Body of pancreas (tissue), 4 donors: ENCODE results near the gene DSE. TPM values are rescaled to one million over a fixed set of nuclear protein-coding genes. Genes with fewer than 3 reads are reported as not detected.

Experiments used
- ATAC-seq: fragments of 150-250 bp; one replicate; pipeline ENCODE4 v1.9.1; 2016
- DNase-seq, 4 donors: peaks; one replicate each; pipeline ENCODE4 v3.0.0-alpha.2; 2019
- H3K27ac ChIP-seq, 4 donors: fragments of 200-600 bp; sonication (generic); 1 replicate in 3 of 4; 2 replicates in 1 of 4; pipeline versions ENCODE4 v1.5.1 to v1.6.1; 2016 to 2019; ENCODE audit warnings: mild to moderate bottlenecking in 1 of 4, mixed read lengths in 1 of 4, moderate library complexity in 1 of 4
- H3K27me3 ChIP-seq, 2 donors: fragments of 200-600 bp; sonication (generic); one replicate each; pipeline ENCODE4 v1.6.0; 2016; ENCODE audit warnings: mild to moderate bottlenecking in 1 of 2
- H3K36me3 ChIP-seq, 2 donors: fragments of 200-600 bp; sonication (generic); replicated peaks in 1 of 2; 2 replicates each; pipeline ENCODE4 v1.5.1; 2016; ENCODE audit warnings: low read depth in 2 of 2; ENCODE audit not compliant: insufficient read depth in 1 of 2
- H3K4me1 ChIP-seq: fragments of 200-600 bp; sonication (generic); one replicate; pipeline ENCODE4 v1.6.0; 2016
- H3K4me3 ChIP-seq, 2 donors: fragments of 200-600 bp; sonication (generic); 1 replicate in 1 of 2; 2 replicates in 1 of 2; pipeline ENCODE4 v1.5.1; 2016 to 2019
- H3K9me3 ChIP-seq, 3 donors: fragments of 200-600 bp; sonication (generic); 1 replicate in 2 of 3; 2 replicates in 1 of 3; pipeline ENCODE4 v1.5.1; 2016
- POLR2A ChIP-seq, 3 donors: fragments of 450-650 bp; IDR thresholded peaks; one replicate each; pipeline ENCODE4 v1.6.1; 2016; ENCODE audit warnings: antibody characterized with exemption in 3 of 3, mild to moderate bottlenecking in 2 of 3
- WGBS, 2 donors: methylation state at CpG; one replicate each; pipeline ENCODE4 v1.1.5; 2017; 5-methylcytosine and 5-hydroxymethylcytosine counted together
- intact Hi-C: fragments of 100-400 bp; cut with DNase I; formaldehyde crosslinking; loops from one replicate; pipeline ENCODE4 v1.15.1; 2023
- total RNA-seq, 2 donors: library from RNA; depleted of rRNA; stranded (reverse); fragments of >200 nt; gene quantifications; one replicate each; pipeline ENCODE4 v1.1.0, GENCODE V29; 2016
- TF ChIP-seq, protein P1 (sequence below), 7 experiments: fragments of 450-650 bp in 4 of 7; fragments of 200-600 bp in 3 of 7; sonication (generic) in 3 of 7; IDR thresholded peaks; one replicate each; pipeline ENCODE4 v1.5.1; 2016 to 2019; ENCODE audit warnings: antibody characterized with exemption in 7 of 7

DSE gene
- total RNA-seq, 2 donors from 2014 or later, result 8.6 to 14.0 TPM

DNA sequence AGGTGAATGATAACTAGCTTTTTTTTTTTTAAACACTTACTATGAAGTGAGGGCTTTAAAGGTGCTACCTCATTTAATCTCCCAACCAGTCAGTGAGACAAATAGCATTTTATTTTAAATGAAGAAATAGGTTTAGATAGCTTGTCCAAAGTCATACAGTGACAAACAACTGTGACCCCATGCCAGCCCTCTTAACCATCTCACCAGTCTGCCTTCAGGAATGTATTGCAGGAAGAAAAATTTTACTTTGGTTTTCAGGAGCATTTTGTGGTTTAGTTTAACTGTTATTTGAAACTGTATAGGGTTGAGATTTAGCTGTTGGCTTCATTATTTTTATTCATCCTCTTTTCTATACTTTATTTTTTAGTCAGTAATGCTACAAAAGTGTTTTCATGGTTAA, 18.6 kb downstream of the DSE start:
- TF ChIP-seq, protein P1, sequence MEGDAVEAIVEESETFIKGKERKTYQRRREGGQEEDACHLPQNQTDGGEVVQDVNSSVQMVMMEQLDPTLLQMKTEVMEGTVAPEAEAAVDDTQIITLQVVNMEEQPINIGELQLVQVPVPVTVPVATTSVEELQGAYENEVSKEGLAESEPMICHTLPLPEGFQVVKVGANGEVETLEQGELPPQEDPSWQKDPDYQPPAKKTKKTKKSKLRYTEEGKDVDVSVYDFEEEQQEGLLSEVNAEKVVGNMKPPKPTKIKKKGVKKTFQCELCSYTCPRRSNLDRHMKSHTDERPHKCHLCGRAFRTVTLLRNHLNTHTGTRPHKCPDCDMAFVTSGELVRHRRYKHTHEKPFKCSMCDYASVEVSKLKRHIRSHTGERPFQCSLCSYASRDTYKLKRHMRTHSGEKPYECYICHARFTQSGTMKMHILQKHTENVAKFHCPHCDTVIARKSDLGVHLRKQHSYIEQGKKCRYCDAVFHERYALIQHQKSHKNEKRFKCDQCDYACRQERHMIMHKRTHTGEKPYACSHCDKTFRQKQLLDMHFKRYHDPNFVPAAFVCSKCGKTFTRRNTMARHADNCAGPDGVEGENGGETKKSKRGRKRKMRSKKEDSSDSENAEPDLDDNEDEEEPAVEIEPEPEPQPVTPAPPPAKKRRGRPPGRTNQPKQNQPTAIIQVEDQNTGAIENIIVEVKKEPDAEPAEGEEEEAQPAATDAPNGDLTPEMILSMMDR (IDR thresholded peaks at IDR 0.05), result no peak
- no peak for TF ChIP-seq POLR2A (IDR thresholded peaks at IDR 0.05)
- H3K4me1 ChIP-seq, result no peaks in the 10 kb centered on the region
- no peak overlapping the region for H3K4me3 ChIP-seq
- intact Hi-C loops, result no loop called here
- DNase-seq, result no peak
- no peaks in the 10 kb centered on the region for H3K36me3 ChIP-seq
- no peak overlapping the region for H3K27ac ChIP-seq
- H3K27me3 ChIP-seq, result no peaks in the 10 kb centered on the region
- H3K9me3 ChIP-seq, result no peaks in the 10 kb centered on the region
- no peak for ATAC-seq

DNA sequence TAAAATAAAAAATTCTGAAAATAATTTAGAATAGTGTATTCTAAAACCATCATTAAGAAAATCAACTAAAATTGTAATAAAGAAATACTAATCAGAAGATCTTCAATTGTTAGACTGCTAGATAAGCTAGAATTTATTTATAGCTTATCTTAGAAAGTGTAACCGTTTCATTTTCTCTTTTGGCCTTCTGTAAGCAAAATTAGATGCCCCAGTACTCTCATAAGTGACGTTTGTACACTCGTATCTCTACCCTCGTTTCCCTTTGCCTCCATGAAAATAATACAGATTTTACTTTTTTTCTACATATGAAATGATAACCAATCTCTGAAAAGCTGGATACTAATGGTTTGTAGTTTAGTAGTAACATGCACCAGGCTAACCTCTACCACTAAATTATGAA, 19.8 kb downstream of the DSE start:
- intact Hi-C loops, result no loop called here
- Histone ChIP-seq H3K27ac (no peak overlapping the region), H3K9me3 (no peaks in the 10 kb centered on the region), H3K4me1 (no peaks in the 10 kb centered on the region), H3K4me3 (no peak overlapping the region), H3K36me3 (no peaks in the 10 kb centered on the region), H3K27me3 (no peaks in the 10 kb centered on the region)
- DNase-seq, result no peak
- ATAC-seq, result no peak
- TF ChIP-seq, protein P1 (IDR thresholded peaks at IDR 0.05), result no peak
- TF ChIP-seq POLR2A (IDR thresholded peaks at IDR 0.05), result no peak
- 53% methylated on average over 4 of the region's 4 CpGs for WGBS, 2 donors

DNA sequence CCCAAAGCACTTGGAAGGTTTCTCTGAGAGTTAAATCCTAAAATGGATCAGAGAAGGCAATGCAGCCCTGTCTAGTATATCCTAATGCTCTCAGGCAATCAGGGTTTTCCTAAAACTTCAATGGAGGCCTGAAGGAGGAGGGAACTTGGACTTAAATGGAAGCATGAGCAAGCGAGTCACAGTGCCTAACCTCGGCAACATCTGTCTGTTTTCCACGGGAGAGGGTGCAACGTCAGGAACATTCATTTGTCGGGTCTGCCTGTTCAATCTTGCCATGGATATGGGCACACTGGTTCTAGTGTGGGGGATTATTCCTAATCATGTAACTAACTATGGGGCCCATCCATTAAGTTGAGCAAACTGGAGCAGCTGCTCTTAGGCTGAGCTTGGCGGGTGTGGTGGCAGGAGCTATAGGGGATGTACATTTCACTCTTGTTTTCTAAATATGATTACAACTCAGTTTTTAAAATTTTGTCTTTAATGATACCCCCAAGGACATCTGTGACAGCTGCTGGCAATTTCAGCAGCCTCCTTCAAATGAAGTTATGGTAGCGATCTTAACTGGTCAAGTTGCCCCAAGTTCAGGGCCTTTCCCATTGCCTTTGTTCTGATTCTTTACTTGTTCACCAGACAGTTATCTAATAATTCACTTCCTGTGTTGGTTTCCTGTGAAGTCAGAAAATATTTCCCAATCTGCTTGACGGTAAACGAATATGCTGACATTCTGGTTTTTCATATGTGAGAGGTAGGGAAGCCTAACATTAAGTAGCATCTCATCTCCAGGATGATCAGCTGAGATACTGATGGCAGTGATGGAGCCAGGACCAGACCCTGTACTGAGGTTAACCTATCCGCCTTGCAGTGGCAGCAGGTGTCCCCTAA, 21.6 kb downstream of the DSE start:
- H3K27me3 ChIP-seq, result no peaks in the 10 kb centered on the region
- H3K4me1 ChIP-seq, result no peaks in the 10 kb centered on the region
- H3K4me3 ChIP-seq, result no peak overlapping the region
- DNase-seq (no peak), ATAC-seq (no peak)
- H3K36me3 ChIP-seq, result no peaks in the 10 kb centered on the region
- peak overlapping the region in 1 of 4 donors; percentile 56 for H3K27ac ChIP-seq
- WGBS, 2 donors, result 80% methylated on average over 10 of the region's 10 CpGs
- intact Hi-C loops, result no loop called here
- H3K9me3 ChIP-seq, result no peaks in the 10 kb centered on the region
- TF ChIP-seq, protein P1 (IDR thresholded peaks at IDR 0.05), result no peak
- no peak for TF ChIP-seq POLR2A (IDR thresholded peaks at IDR 0.05)

DNA sequence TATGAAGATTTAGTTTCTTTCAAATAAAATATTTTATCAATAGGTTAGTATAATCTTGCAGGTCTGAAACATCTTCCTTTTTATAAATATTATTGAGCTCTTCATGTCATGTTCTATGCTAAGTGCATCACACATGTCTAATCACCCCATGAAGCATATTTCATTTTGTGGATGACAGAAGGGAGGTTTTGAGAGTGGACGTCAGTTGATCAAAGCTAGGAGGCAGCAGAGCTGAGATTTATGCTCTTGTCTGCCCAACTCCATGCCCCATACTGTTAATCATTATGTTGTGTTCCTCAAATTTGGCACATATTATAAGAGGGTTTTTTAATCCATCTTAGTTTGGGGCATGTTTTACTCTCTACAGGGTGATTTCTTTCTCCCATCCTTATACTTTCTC, 22.7 kb downstream of the DSE start:
- intact Hi-C loops, result no loop called here
- TF ChIP-seq, protein P1 (IDR thresholded peaks at IDR 0.05), result no peak
- TF ChIP-seq POLR2A (IDR thresholded peaks at IDR 0.05), result no peak
- Histone ChIP-seq H3K4me3 (no peak overlapping the region), H3K36me3 (no peaks in the 10 kb centered on the region), H3K4me1 (no peaks in the 10 kb centered on the region), H3K27ac (peak overlapping the region in 1 of 4 donors; percentile 56), H3K27me3 (no peaks in the 10 kb centered on the region), H3K9me3 (no peaks in the 10 kb centered on the region)
- WGBS, 2 donors, result 17 to 27% methylated on average over 1 of the region's 1 CpG
- no peak for DNase-seq
- no peak for ATAC-seq

DNA sequence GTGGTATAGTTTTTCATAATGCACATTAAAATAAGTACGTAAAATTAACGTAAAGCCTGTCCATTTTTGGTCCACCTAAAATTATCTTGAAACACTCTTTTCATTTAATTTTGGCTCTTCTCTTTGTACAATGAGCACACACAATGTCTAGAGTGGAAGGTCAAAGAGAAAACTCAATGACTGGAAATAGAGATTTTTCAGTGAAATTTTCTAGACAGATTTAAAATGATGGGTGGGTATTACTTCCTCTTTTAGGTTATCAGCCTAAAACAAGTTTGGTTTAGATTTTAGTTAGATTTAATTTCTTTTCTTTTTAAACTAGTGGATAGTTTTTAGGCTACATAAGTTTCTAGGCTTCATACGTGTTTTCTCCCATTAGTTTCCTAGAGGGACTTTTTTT, 24.9 kb downstream of the DSE start:
- Histone ChIP-seq H3K4me3 (no peak overlapping the region), H3K4me1 (no peaks in the 10 kb centered on the region), H3K36me3 (no peaks in the 10 kb centered on the region), H3K27ac (no peak overlapping the region), H3K27me3 (no peaks in the 10 kb centered on the region), H3K9me3 (no peaks in the 10 kb centered on the region)
- TF ChIP-seq, protein P1 (IDR thresholded peaks at IDR 0.05), result no peak
- no peak for TF ChIP-seq POLR2A (IDR thresholded peaks at IDR 0.05)
- intact Hi-C loops, result no loop called here
- ATAC-seq (no peak), DNase-seq (no peak)
- WGBS, 2 donors, result 72 to 91% methylated on average over 3 of the region's 3 CpGs
